Right lobe of liver (tissue), 6 donors: ENCODE measurements around the gene CACNG4. TPM values are rescaled to one million over a fixed set of nuclear protein-coding genes. Genes with fewer than 3 reads are reported as not detected.
A peak's percentile ranks its signal among the peaks of the same experiment; 100 is the strongest.
"Not testable (repeated sequence)": the region's sequence is repeated elsewhere in the genome, so short reads cannot be mapped to it uniquely, and the experiment has no call there.

Source experiments
- ATAC-seq, 4 donors: fragments of 200-7000 bp; cut with Tn5 transposase; one replicate each; pipeline ENCODE4 v1.9.1; 2020; ENCODE audit warnings: mild to moderate bottlenecking in 4 of 4, moderate library complexity in 4 of 4
- DNase-seq, 3 donors: peaks; one replicate each; pipeline ENCODE4 v3.0.0-alpha.2; 2020
- H3K27ac ChIP-seq, 3 donors: fragments of 200-600 bp; one replicate each; pipeline ENCODE4 v1.8.0; 2022
- H3K27me3 ChIP-seq, 2 donors: fragments of 200-600 bp; one replicate each; pipeline ENCODE4 v1.8.0; 2022
- H3K36me3 ChIP-seq, 4 donors: fragments of 200-600 bp; sonication (generic) in 1 of 4; one replicate each; pipeline versions ENCODE4 v1.5.1 to v1.8.0; 2017 to 2022; ENCODE audit warnings: control low read depth in 1 of 4
- H3K4me1 ChIP-seq, 4 donors: fragments of 200-600 bp; sonication (generic) in 1 of 4; one replicate each; pipeline versions ENCODE4 v1.5.1 to v1.8.0; 2017 to 2022; ENCODE audit warnings: control low read depth in 1 of 4
- H3K4me3 ChIP-seq, 3 donors: fragments of 200-600 bp; one replicate each; pipeline ENCODE4 v1.8.0; 2022
- H3K9me3 ChIP-seq, 4 donors: fragments of 200-600 bp; sonication (generic) in 1 of 4; one replicate each; pipeline versions ENCODE4 v1.5.1 to v1.8.0; 2017 to 2022; ENCODE audit warnings: control low read depth in 1 of 4
- POLR2A ChIP-seq: fragments of 450-650 bp; IDR thresholded peaks from one replicate; pipeline ENCODE4 v1.6.1; 2017; ENCODE audit warnings: antibody characterized with exemption, mild to moderate bottlenecking
- WGBS: methylation state at CpG from one replicate; pipeline ENCODE4 v1.1.6; 2018; ENCODE audit warnings: low coverage, low lambda C conversion rate; ENCODE audit not compliant: insufficient coverage; ENCODE audit errors: missing lambda C conversion rate; 5-methylcytosine and 5-hydroxymethylcytosine counted together
- intact Hi-C, 2 donors: fragments of 100-400 bp; cut with DNase I; formaldehyde crosslinking; loops; one replicate each; pipeline versions ENCODE4 v1.11.2 to v1.14.1; 2022
- total RNA-seq, 6 experiments: library from RNA; depleted of rRNA in 2 of 6; stranded (reverse); fragments of >200 nt in 2 of 6; fragmentation: NEBNext Ultra II Directional in 3 of 6; extraction: Animal tissue kit (Norgen Biotek cat#: 25700) in 3 of 6; gene quantifications; one replicate each; pipeline versions ENCODE4 v1.1.0 to v1.2.4, GENCODE V29; 2016 to 2023
- TF ChIP-seq, protein P1 (sequence below), 4 donors: fragments of 200-600 bp in 3 of 4; fragments of 450-650 bp in 1 of 4; IDR thresholded peaks; one replicate each; pipeline versions ENCODE4 v1.5.1 to v1.8.0; 2016 to 2022; ENCODE audit warnings: antibody characterized with exemption in 4 of 4, mild to moderate bottlenecking in 2 of 4
- donor health status: DM: no; HTN: yes; CAD: no.
- donor health status: DM: no; HTN: no; CAD: no.
- donor health status: DM: no; HTN: no; CAD: no.
- donor health status: DM: no; HTN: yes; CAD: no.
- donor health status: DM: no; HTN: yes; CAD: no.

CACNG4 gene
- total RNA-seq, 6 experiments from 2014 or later = not detected

DNA sequence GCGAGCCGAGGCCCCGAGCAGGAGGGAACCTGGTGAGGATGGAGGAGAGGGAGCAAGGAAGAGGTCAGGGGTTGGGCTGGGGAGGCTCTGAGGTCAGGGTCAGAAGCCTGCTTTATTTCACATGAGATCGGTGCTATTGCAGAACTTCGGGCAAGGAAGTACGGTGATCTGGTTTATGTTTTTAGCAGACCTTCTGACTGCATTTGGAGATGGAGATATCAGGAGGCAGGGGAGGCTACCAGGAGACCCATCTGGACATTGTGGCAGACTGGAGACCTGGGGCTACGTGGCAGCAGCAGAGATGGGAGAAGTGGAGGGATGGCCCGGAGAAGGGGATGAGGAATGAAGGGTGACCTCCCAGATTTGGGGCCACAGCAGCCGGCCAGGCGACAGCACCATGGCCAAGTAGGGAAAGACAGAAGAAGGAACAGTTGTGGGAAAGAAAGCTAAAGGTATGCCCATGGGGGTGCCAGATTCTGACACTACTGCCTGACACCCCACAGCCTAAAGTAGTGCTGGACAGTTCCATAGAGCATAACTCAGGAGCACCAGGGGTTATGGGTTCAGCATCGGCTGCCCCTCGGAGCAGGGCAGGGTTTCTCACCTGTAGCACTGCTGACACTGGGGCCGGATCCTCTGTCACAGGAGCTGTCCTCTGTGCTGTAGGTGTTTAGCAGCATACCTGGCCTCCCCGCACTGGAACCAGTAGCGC is 7.4 kb downstream of the CACNG4 start:
- no peak overlapping the region for H3K27ac ChIP-seq
- ATAC-seq (no peak), DNase-seq (no peak)
- TF ChIP-seq, protein P1, sequence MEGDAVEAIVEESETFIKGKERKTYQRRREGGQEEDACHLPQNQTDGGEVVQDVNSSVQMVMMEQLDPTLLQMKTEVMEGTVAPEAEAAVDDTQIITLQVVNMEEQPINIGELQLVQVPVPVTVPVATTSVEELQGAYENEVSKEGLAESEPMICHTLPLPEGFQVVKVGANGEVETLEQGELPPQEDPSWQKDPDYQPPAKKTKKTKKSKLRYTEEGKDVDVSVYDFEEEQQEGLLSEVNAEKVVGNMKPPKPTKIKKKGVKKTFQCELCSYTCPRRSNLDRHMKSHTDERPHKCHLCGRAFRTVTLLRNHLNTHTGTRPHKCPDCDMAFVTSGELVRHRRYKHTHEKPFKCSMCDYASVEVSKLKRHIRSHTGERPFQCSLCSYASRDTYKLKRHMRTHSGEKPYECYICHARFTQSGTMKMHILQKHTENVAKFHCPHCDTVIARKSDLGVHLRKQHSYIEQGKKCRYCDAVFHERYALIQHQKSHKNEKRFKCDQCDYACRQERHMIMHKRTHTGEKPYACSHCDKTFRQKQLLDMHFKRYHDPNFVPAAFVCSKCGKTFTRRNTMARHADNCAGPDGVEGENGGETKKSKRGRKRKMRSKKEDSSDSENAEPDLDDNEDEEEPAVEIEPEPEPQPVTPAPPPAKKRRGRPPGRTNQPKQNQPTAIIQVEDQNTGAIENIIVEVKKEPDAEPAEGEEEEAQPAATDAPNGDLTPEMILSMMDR (IDR thresholded peaks at IDR 0.05) = no peak
- TF ChIP-seq POLR2A = no peak
- H3K36me3 ChIP-seq = no peaks in the 10 kb centered on the region
- 46% methylated on average over 8 of the region's 15 CpGs for WGBS
- H3K4me1 ChIP-seq = no peaks in the 10 kb centered on the region
- no peaks in the 10 kb centered on the region for H3K27me3 ChIP-seq
- no peaks in the 10 kb centered on the region for H3K9me3 ChIP-seq
- intact Hi-C loops = no loop called here
- no peak overlapping the region for H3K4me3 ChIP-seq

DNA sequence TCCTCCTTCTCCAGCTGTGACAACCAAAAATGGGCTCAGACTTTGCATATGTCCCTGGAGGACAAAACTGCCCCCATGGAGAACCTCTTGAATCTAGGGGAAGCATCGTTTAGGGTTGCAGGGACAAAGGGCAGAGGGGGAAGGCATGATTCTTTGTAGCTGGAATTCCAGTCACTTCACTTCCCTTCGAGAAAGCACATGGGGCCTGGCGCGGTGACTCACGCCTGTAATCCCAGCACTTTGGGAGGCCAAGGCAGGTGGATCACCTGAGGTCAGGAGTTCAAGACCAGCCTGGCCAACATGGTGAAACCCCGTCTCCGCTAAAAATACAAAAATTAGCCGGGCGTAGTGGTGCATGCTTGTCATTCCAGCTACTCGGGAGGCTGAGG is 7.9 kb downstream of the CACNG4 start:
- H3K27ac ChIP-seq, H3K36me3 ChIP-seq, H3K9me3 ChIP-seq, intact Hi-C loops, DNase-seq, H3K4me1 ChIP-seq, H3K27me3 ChIP-seq, ATAC-seq, H3K4me3 ChIP-seq: not testable (repeated sequence)
- WGBS = 91% methylated on average over 7 of the region's 10 CpGs

DNA sequence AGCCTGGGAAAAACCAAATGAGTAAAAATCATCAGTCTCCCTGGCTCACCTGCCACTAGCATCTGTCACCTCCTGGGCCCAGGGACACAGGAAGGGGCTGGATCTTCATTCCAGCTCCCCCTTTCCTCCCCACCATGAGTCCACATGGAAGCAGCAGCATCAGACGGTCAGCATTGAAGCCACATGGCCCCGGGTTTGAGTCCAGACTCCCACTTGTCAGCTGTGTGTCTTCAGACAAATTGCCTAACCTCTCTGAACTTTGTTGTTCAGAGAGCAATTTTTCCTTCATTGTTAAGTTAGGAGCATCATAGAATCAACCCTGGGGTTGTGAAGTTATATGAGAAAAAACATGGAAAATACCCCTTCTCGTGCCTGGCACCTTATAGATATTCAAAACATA is 10.7 kb downstream of the CACNG4 start:
- intact Hi-C loops = no loop called here
- no peaks in the 10 kb centered on the region for H3K9me3 ChIP-seq
- no peaks in the 10 kb centered on the region for H3K36me3 ChIP-seq
- no peaks in the 10 kb centered on the region for H3K27me3 ChIP-seq
- no peak overlapping the region for H3K4me3 ChIP-seq
- H3K4me1 ChIP-seq = no peaks in the 10 kb centered on the region
- no peak overlapping the region for H3K27ac ChIP-seq
- TF ChIP-seq, protein P1 (IDR thresholded peaks at IDR 0.05) = no peak
- TF ChIP-seq POLR2A = no peak
- no peak for DNase-seq
- WGBS = 68% methylated on average over 3 of the region's 3 CpGs
- no peak for ATAC-seq

DNA sequence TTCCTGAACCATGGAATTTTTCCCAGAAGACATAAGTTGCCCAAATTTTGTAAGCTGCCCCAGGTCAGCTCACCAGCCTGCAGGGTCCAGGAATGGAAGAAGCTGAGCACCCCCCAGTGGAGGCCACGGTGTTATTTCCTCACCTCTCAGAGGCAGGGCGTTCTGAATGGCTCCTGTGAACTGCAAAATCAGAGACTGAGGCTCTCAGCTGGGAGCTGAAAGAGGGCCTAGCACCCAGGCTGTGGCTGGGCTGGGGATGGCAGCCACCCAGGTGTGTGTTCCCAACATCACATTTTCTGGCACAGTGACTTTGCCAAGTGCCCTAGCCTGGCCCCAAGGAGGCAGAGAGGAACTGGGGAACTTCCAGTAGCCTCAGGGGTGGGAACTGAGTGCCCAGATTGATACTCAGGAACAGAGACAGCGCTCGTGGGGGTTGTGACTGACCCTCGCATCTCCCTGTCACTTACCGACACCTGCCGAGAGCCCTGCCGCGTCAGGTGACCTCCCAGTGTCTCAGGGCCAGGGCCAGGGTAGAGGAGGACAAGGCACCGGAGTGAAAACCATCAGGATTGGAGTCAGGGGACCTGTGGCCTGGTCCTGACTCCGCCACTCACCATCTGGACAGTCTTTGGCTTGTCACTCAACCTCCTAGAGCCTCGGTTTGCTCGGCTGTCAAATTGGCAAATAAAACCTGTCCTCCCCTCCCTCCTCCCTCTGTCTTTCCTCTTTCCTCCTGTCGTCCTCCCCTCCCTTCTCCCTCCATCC is 11.3 kb downstream of the CACNG4 start:
- no peak for TF ChIP-seq POLR2A
- TF ChIP-seq, protein P1 (IDR thresholded peaks at IDR 0.05) = no peak
- H3K27me3 ChIP-seq = no peaks in the 10 kb centered on the region
- no peak overlapping the region for H3K27ac ChIP-seq
- intact Hi-C loops = no loop called here
- H3K4me1 ChIP-seq = no peaks in the 10 kb centered on the region
- no peak for DNase-seq
- no peak overlapping the region for H3K4me3 ChIP-seq
- no peaks in the 10 kb centered on the region for H3K36me3 ChIP-seq
- peak in 2 of 4 donors; percentile 22 for ATAC-seq
- WGBS = 44% methylated on average over 8 of the region's 14 CpGs
- H3K9me3 ChIP-seq = no peaks in the 10 kb centered on the region

DNA sequence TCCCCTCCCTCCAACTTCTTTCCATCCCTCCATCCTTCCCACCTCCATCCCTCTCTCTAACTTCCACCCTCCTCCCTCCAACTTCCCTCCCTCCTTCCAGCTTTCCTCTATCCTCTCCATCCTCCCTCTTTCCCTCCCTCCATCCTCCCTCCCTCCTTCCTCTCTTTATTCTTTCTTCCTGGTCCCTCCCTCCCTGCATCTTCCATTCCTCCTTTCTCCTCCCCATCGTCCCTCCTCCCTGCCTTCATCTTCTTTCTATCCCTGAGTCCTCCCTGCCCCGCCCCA is 11.8 kb downstream of the CACNG4 start:
- TF ChIP-seq, protein P1 (IDR thresholded peaks at IDR 0.05) = no peak
- no peak for TF ChIP-seq POLR2A
- intact Hi-C loops = no loop called here

More for the DNA sequence above, 11.8 kb downstream of the CACNG4 start:
- H3K9me3 ChIP-seq = no peaks in the 10 kb centered on the region
- H3K36me3 ChIP-seq = no peaks in the 10 kb centered on the region
- H3K27me3 ChIP-seq = no peaks in the 10 kb centered on the region
- no peak overlapping the region for H3K27ac ChIP-seq
- DNase-seq (no peak), ATAC-seq (no peak)
- no peaks in the 10 kb centered on the region for H3K4me1 ChIP-seq
- no peak overlapping the region for H3K4me3 ChIP-seq
- WGBS = 47% methylated on average over 2 of the region's 2 CpGs
